H9 (cell line): ENCODE measurements around the gene SLCO4A1. TPM values are rescaled to one million over a fixed set of nuclear protein-coding genes. Genes with fewer than 3 reads are reported as not detected.

Source experiments
- DNase-seq: peaks from one replicate; pipeline ENCODE4 v3.0.0-alpha.2; 2017
- H2AFZ ChIP-seq: one replicate; pipeline ENCODE4 v1.6.1; 2013; ENCODE audit warnings: mild to moderate bottlenecking, low read length, control low read depth, moderate library complexity
- H2AK5ac ChIP-seq: 2 replicates; pipeline ENCODE4 v1.6.1; 2013; ENCODE audit warnings: low read length, control low read depth, mixed read lengths; ENCODE audit not compliant: insufficient read length
- H2BK120ac ChIP-seq: one replicate; pipeline ENCODE4 v1.6.1; 2013; ENCODE audit warnings: low read depth, mild to moderate bottlenecking, low read length, control low read depth, inconsistent platforms; ENCODE audit not compliant: poor library complexity, severe bottlenecking
- H2BK12ac ChIP-seq: 2 replicates; pipeline ENCODE4 v1.6.1; 2013; ENCODE audit warnings: low read length, control low read depth, mixed read lengths, low read depth; ENCODE audit not compliant: insufficient read length
- H2BK15ac ChIP-seq: 2 replicates; pipeline ENCODE4 v1.6.1; 2013; ENCODE audit warnings: low read depth, low read length, control low read depth
- H2BK20ac ChIP-seq: one replicate; pipeline ENCODE4 v1.6.1; 2013; ENCODE audit warnings: low read depth, mild to moderate bottlenecking, low read length, control low read depth, inconsistent platforms; ENCODE audit not compliant: poor library complexity, severe bottlenecking
- H2BK5ac ChIP-seq: 2 replicates; pipeline ENCODE4 v1.6.1; 2013; ENCODE audit warnings: low read length, control low read depth, mixed read lengths; ENCODE audit not compliant: insufficient read length
- H3K14ac ChIP-seq: 2 replicates; pipeline ENCODE4 v1.6.1; 2013; ENCODE audit warnings: low read length, control low read depth; ENCODE audit not compliant: insufficient read depth
- H3K18ac ChIP-seq: 2 replicates; pipeline ENCODE4 v1.6.1; 2013; ENCODE audit warnings: low read depth, mild to moderate bottlenecking, mixed read lengths, low read length, control low read depth; ENCODE audit not compliant: insufficient read length
- H3K23ac ChIP-seq: 2 replicates; pipeline ENCODE4 v1.6.1; 2013; ENCODE audit warnings: low read length, control low read depth, mixed read lengths, low read depth; ENCODE audit not compliant: insufficient read length
- H3K23me2 ChIP-seq: 2 replicates; pipeline ENCODE4 v1.6.1; 2013; ENCODE audit warnings: low read depth, mild to moderate bottlenecking, mixed read lengths, low read length, control low read depth; ENCODE audit not compliant: insufficient read length, poor library complexity, severe bottlenecking
- H3K27ac ChIP-seq: 2 replicates; pipeline ENCODE4 v1.5.1; 2013; ENCODE audit warnings: low read length, control low read depth, mixed read lengths, low read depth; ENCODE audit not compliant: insufficient read length
- H3K27me3 ChIP-seq: 2 replicates; pipeline ENCODE4 v1.6.1; 2013; ENCODE audit warnings: low read length, control low read depth, inconsistent platforms; ENCODE audit not compliant: insufficient read depth
- H3K4ac ChIP-seq: 2 replicates; pipeline ENCODE4 v1.6.1; 2013; ENCODE audit warnings: low read depth, mild to moderate bottlenecking, control low read depth, inconsistent platforms, low read length, moderate library complexity
- H3K4me1 ChIP-seq: 2 replicates; pipeline ENCODE4 v1.6.1; 2013; ENCODE audit warnings: low read length, control low read depth, inconsistent platforms; ENCODE audit not compliant: insufficient read depth
- H3K4me2 ChIP-seq: 2 replicates; pipeline ENCODE4 v1.6.1; 2013; ENCODE audit warnings: low read length, control low read depth, mixed read lengths; ENCODE audit not compliant: insufficient read length, insufficient read depth
- H3K56ac ChIP-seq: 2 replicates; pipeline ENCODE4 v1.6.1; 2013; ENCODE audit warnings: low read depth, mild to moderate bottlenecking, mixed read lengths, low read length, control low read depth; ENCODE audit not compliant: insufficient read length
- H3K79me1 ChIP-seq: 2 replicates; pipeline ENCODE4 v1.6.1; 2013; ENCODE audit warnings: low read depth, mild to moderate bottlenecking, moderate library complexity, low read length, control low read depth, inconsistent platforms; ENCODE audit not compliant: insufficient read depth, poor library complexity, severe bottlenecking
- H3K79me2 ChIP-seq: 2 replicates; pipeline ENCODE4 v1.6.1; 2013; ENCODE audit warnings: low read length, control low read depth, inconsistent platforms; ENCODE audit not compliant: insufficient read depth
- H3K9ac ChIP-seq: 2 replicates; pipeline ENCODE4 v1.6.1; 2013; ENCODE audit warnings: low read length, control low read depth, mixed read lengths; ENCODE audit not compliant: insufficient read length; ENCODE audit errors: extremely low read depth
- H3K9me3 ChIP-seq: one replicate; pipeline ENCODE4 v1.6.1; 2013; ENCODE audit warnings: low read depth, low read length, inconsistent platforms; ENCODE audit not compliant: control insufficient read depth
- H3T11ph ChIP-seq: one replicate; pipeline ENCODE4 v1.6.1; 2013; ENCODE audit warnings: mild to moderate bottlenecking, low read length, control low read depth, inconsistent platforms
- H4K20me1 ChIP-seq: one replicate; pipeline ENCODE4 v1.6.1; 2013; ENCODE audit not compliant: control insufficient read depth, insufficient read length, insufficient read depth
- H4K5ac ChIP-seq: 2 replicates; pipeline ENCODE4 v1.6.1; 2013; ENCODE audit warnings: low read depth, mild to moderate bottlenecking, mixed read lengths, low read length, control low read depth; ENCODE audit not compliant: insufficient read length
- H4K8ac ChIP-seq: replicated peaks from 2 replicates; pipeline ENCODE4 v1.6.1; 2013; ENCODE audit warnings: low read length, control low read depth, mixed read lengths, low read depth; ENCODE audit not compliant: insufficient read length
- H4K91ac ChIP-seq: 2 replicates; pipeline ENCODE4 v1.6.1; 2013; ENCODE audit warnings: low read depth, mild to moderate bottlenecking, moderate library complexity, mixed read lengths, low read length, control low read depth; ENCODE audit not compliant: insufficient read length
- H3K27ac Mint-ChIP-seq, 3 experiments: 2 replicates in 2 of 3; 3 replicates in 1 of 3; pipeline ENCODE4 v1.8.0; 2020 to 2021; ENCODE audit warnings: mixed read lengths in 3 of 3, mild to moderate bottlenecking in 1 of 3, moderate library complexity in 1 of 3
- H3K27me3 Mint-ChIP-seq: 2 replicates; pipeline ENCODE4 v1.8.0; 2021; ENCODE audit warnings: low read depth, mild to moderate bottlenecking, moderate library complexity, mixed read lengths
- H3K36me3 Mint-ChIP-seq, 3 experiments: 2 replicates in 2 of 3; 3 replicates in 1 of 3; pipeline ENCODE4 v1.8.0; 2020 to 2021; ENCODE audit warnings: low read depth in 3 of 3, mixed read lengths in 3 of 3; ENCODE audit not compliant: insufficient read depth in 1 of 3
- H3K4me1 Mint-ChIP-seq, 2 experiments: 2 replicates each; pipeline ENCODE4 v1.8.0; 2020; ENCODE audit warnings: mixed read lengths in 2 of 2
- H3K4me3 Mint-ChIP-seq, 2 experiments: 2 replicates in 1 of 2; 3 replicates in 1 of 2; pipeline ENCODE4 v1.8.0; 2020 to 2021; ENCODE audit warnings: mild to moderate bottlenecking in 2 of 2, mixed read lengths in 2 of 2, moderate library complexity in 1 of 2
- H3K9me3 Mint-ChIP-seq, 2 experiments: 2 replicates in 1 of 2; 3 replicates in 1 of 2; pipeline ENCODE4 v1.8.0; 2020; ENCODE audit warnings: mild to moderate bottlenecking in 2 of 2, mixed read lengths in 2 of 2, moderate library complexity in 1 of 2
- CTCF ChIP-seq: fragments of 200-600 bp; sonication (generic); conservative IDR thresholded peaks from 3 replicates; pipeline ENCODE4 v1.8.0; 2021; ENCODE audit warnings: antibody characterized with exemption, mild to moderate bottlenecking
- WGBS: extraction: QIAGEN DNeasy Blood & Tissue Kit; methylation state at CpG from one replicate; pipeline ENCODE4 v1.1.7; 2013; ENCODE audit warnings: missing lambda C conversion rate, low lambda C conversion rate, mixed read lengths; ENCODE audit not compliant: insufficient read length; ENCODE audit errors: extremely low coverage; 5-methylcytosine and 5-hydroxymethylcytosine counted together
- total RNA-seq: library from RNA; stranded (reverse); gene quantifications from 2 replicates; pipeline ENCODE4 v1.2.1, GENCODE V29; 2021

SLCO4A1 gene
- total RNA-seq, 1 experiment from 2014 or later = 9.4 TPM

- WGBS = no CpG with 5 or more reads among the region's 15 CpGs
- Histone ChIP-seq H4K91ac (no peak overlapping the region), H3K9me3 (no peaks in the 10 kb centered on the region), H3K79me2 (no peaks in the 10 kb centered on the region), H3K27ac (no peak overlapping the region), H3K14ac (no peak overlapping the region), H3K4me1 (no peaks in the 10 kb centered on the region; the same call in 1 of the 2 replicates), H2BK12ac (no peak overlapping the region), H4K5ac (no peak overlapping the region), H3K79me1 (no peaks in the 10 kb centered on the region), H3K23ac (no peak overlapping the region), H2AFZ (no peak overlapping the region), H3K4me2 (no peak overlapping the region), H3K9ac (no peak overlapping the region), H2BK20ac (no peak overlapping the region), H2AK5ac (no peak overlapping the region), H2BK15ac (no peak overlapping the region), H3K23me2 (no peaks in the 10 kb centered on the region), H4K20me1 (no peaks in the 10 kb centered on the region), H2BK120ac (no peak overlapping the region), H3K4ac (no peak overlapping the region), H3K56ac (no peak overlapping the region), H2BK5ac (no peak overlapping the region), H3T11ph (no peak overlapping the region), H4K8ac (no peak overlapping the region), H3K18ac (no peak overlapping the region), H3K27me3 (no peaks in the 10 kb centered on the region)
- peaks cover 0 to 2% of the 10 kb centered on the region in 2 experiments; a peak in 2 of 5 replicates for H3K9me3 Mint-ChIP-seq
- H3K27me3 Mint-ChIP-seq = peaks cover 28% of the 10 kb centered on the region
- H3K36me3 Mint-ChIP-seq = no peaks in the 10 kb centered on the region
- TF ChIP-seq CTCF = no peak
- H3K4me3 Mint-ChIP-seq = no peak overlapping the region
- H3K27ac Mint-ChIP-seq = no peak overlapping the region
- peaks cover 3 to 10% of the 10 kb centered on the region in 2 experiments for H3K4me1 Mint-ChIP-seq
- no peak for DNase-seq
These were observed 44.7 kb upstream of the SLCO4A1 start for GRCh38 chr20:62597416-62598115.
